ENCODE results near the gene SUSD5.
"Not testable (repeated sequence)": the region's sequence is repeated elsewhere in the genome, so short reads cannot be mapped to it uniquely, and the experiment has no call there.

SUSD5 gene

DNA sequence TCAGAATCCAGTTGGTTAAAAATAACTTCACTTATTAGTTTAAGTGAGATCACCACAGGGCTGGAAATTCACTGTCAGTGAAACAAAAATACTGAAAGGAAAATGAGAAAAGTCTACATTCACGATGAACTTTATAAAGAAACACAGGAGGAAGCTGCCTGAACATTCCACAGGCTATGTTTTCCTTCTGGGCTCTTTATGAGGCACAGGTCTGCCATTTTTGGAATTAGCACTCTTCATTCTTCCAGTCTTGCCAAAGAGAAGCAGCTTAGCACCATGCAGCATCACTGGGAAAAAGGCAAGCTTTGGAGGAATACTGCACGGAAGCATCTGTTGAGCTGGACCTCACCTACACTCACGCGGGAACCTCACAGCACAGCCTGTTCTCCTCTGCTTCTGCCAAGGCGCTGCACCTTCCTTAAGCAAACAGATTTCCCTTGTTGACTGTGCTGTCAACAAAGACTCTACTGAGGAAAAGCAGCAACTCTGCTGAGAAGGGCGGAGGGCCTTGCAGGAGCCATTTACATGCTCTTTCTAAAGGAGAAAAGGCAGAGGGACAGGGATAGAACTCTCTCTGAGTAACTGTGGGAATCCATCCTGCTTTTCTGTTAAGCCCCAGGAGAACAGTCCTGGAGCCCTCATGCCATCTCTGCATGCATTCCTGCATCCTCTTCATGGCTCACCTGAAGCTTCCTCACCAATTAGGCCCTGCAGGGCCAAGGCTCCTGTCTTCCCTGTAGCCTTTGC, 15.7 kb downstream of the SUSD5 start:
- H3K36me3 ChIP-seq (ENCODE audit: control insufficient read depth in 1 of 2, insufficient read depth in 2 of 2, low read length in 2 of 2), result no peaks in the 10 kb centered on the region
- no peak overlapping the region for H3K4me3 ChIP-seq (ENCODE audit: low read depth in 1 of 2, low read length in 2 of 2)
- H3K27me3 ChIP-seq (ENCODE audit: control insufficient read depth in 1 of 2, insufficient read depth in 2 of 2, low read length in 2 of 2), result no peaks in the 10 kb centered on the region
- no peak overlapping the region for H3K27ac ChIP-seq (ENCODE audit: low read depth, low read length)
- no peaks in the 10 kb centered on the region for H3K9me3 ChIP-seq (ENCODE audit: control insufficient read depth in 1 of 2, low read length in 2 of 2)
- H3K9ac ChIP-seq (ENCODE audit: low read depth in 1 of 2, low read length in 2 of 2), result no peak overlapping the region
- H3K4me1 ChIP-seq (ENCODE audit: control insufficient read depth in 1 of 2, insufficient read depth in 2 of 2, low read length in 2 of 2), result peaks cover 0 to 5% of the 10 kb centered on the region in 2 donors

DNA sequence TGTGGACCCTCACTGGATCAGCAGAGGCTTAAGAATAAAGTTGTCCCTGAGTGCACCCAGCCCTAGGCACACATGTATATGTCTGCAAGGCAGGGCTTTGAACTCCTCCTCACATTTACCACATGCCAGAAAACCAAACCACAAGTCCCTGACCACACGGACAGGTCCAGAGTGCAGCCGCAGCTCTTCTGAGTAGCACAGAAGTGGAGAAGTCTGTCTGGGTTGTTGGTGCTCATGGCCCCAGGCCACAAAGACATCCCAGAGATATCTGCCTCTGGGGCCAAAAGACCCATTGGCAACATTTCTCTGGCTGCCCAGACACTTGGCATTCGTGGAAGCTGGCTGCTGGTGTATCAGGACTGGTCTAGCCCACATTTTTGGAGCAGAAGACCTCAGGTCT, 17.4 kb downstream of the SUSD5 start:
- H3K36me3 ChIP-seq (ENCODE audit: control insufficient read depth in 1 of 2, insufficient read depth in 2 of 2, low read length in 2 of 2), result no peaks in the 10 kb centered on the region
- H3K4me1 ChIP-seq (ENCODE audit: control insufficient read depth in 1 of 2, insufficient read depth in 2 of 2, low read length in 2 of 2), result no peaks in the 10 kb centered on the region
- no peaks in the 10 kb centered on the region for H3K27me3 ChIP-seq (ENCODE audit: control insufficient read depth in 1 of 2, insufficient read depth in 2 of 2, low read length in 2 of 2)
- H3K4me3 ChIP-seq (ENCODE audit: low read depth in 1 of 2, low read length in 2 of 2), result no peak overlapping the region
- H3K27ac ChIP-seq (ENCODE audit: low read depth, low read length), result no peak overlapping the region
- no peaks in the 10 kb centered on the region for H3K9me3 ChIP-seq (ENCODE audit: control insufficient read depth in 1 of 2, low read length in 2 of 2)
- no peak overlapping the region for H3K9ac ChIP-seq (ENCODE audit: low read depth in 1 of 2, low read length in 2 of 2)

DNA sequence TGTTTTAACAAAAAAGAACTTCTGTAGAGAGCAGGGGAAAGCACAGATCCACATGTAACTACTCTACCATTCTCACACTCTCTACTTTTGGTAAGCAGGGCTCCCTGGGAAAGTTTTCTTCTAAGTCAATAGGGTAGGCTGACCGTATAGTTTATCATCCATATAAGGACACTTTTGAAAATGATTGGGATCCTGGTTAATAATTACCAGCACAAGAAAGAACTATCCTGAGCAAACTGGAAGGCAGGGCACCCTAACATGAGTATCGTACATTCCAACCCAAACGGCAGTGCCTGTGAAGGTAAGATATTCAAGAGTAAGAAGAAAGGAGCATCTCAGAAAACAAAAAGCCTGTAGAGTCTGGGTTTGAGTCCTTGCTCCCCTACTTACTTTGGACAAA, 22.1 kb downstream of the SUSD5 start:
- Histone ChIP-seq H3K27me3 (ENCODE audit: control insufficient read depth in 1 of 2, insufficient read depth in 2 of 2, low read length in 2 of 2) (no peaks in the 10 kb centered on the region), H3K36me3 (ENCODE audit: control insufficient read depth in 1 of 2, insufficient read depth in 2 of 2, low read length in 2 of 2) (no peaks in the 10 kb centered on the region), H3K27ac (ENCODE audit: low read depth, low read length) (no peak overlapping the region), H3K9me3 (ENCODE audit: control insufficient read depth in 1 of 2, low read length in 2 of 2) (no peaks in the 10 kb centered on the region), H3K9ac (ENCODE audit: low read depth in 1 of 2, low read length in 2 of 2) (no peak overlapping the region), H3K4me1 (ENCODE audit: control insufficient read depth in 1 of 2, insufficient read depth in 2 of 2, low read length in 2 of 2) (no peaks in the 10 kb centered on the region), H3K4me3 (ENCODE audit: low read depth in 1 of 2, low read length in 2 of 2) (no peak overlapping the region)

- no peaks in the 10 kb centered on the region for H3K27me3 ChIP-seq (ENCODE audit: control insufficient read depth in 1 of 2, insufficient read depth in 2 of 2, low read length in 2 of 2)
- no peak overlapping the region for H3K4me3 ChIP-seq (ENCODE audit: low read depth in 1 of 2, low read length in 2 of 2)
- H3K4me1 ChIP-seq (ENCODE audit: control insufficient read depth in 1 of 2, insufficient read depth in 2 of 2, low read length in 2 of 2), result no peaks in the 10 kb centered on the region
- no peak overlapping the region for H3K9ac ChIP-seq (ENCODE audit: low read depth in 1 of 2, low read length in 2 of 2)
- H3K9me3 ChIP-seq (ENCODE audit: control insufficient read depth in 1 of 2, low read length in 2 of 2), result no peaks in the 10 kb centered on the region
- no peak overlapping the region for H3K27ac ChIP-seq (ENCODE audit: low read depth, low read length)
- no peaks in the 10 kb centered on the region for H3K36me3 ChIP-seq (ENCODE audit: control insufficient read depth in 1 of 2, insufficient read depth in 2 of 2, low read length in 2 of 2)
Measured at GRCh38 chr3:33194303-33194702, 24.3 kb downstream of the SUSD5 start.

DNA sequence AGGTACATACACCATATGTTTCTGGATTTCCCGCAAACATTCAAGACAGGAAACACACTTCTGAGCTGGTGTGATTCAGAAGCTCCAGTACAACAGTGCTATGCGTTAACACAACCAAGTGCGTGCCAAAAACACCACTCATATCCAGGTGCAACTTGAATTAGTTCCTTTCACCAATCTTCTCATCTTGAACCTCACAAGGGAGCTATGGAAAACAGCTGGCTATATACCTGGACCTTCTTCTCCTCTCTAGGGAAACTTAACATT, 31.3 kb downstream of the SUSD5 start:
- no peak overlapping the region for H3K4me3 ChIP-seq (ENCODE audit: low read depth in 1 of 2, low read length in 2 of 2)
- no peaks in the 10 kb centered on the region for H3K4me1 ChIP-seq (ENCODE audit: control insufficient read depth in 1 of 2, insufficient read depth in 2 of 2, low read length in 2 of 2)
- no peak overlapping the region for H3K9ac ChIP-seq (ENCODE audit: low read depth in 1 of 2, low read length in 2 of 2)
- no peak overlapping the region for H3K27ac ChIP-seq (ENCODE audit: low read depth, low read length)
- H3K36me3 ChIP-seq (ENCODE audit: control insufficient read depth in 1 of 2, insufficient read depth in 2 of 2, low read length in 2 of 2), result no peaks in the 10 kb centered on the region
- no peaks in the 10 kb centered on the region for H3K9me3 ChIP-seq (ENCODE audit: control insufficient read depth in 1 of 2, low read length in 2 of 2)
- H3K27me3 ChIP-seq (ENCODE audit: control insufficient read depth in 1 of 2, insufficient read depth in 2 of 2, low read length in 2 of 2), result no peaks in the 10 kb centered on the region

DNA sequence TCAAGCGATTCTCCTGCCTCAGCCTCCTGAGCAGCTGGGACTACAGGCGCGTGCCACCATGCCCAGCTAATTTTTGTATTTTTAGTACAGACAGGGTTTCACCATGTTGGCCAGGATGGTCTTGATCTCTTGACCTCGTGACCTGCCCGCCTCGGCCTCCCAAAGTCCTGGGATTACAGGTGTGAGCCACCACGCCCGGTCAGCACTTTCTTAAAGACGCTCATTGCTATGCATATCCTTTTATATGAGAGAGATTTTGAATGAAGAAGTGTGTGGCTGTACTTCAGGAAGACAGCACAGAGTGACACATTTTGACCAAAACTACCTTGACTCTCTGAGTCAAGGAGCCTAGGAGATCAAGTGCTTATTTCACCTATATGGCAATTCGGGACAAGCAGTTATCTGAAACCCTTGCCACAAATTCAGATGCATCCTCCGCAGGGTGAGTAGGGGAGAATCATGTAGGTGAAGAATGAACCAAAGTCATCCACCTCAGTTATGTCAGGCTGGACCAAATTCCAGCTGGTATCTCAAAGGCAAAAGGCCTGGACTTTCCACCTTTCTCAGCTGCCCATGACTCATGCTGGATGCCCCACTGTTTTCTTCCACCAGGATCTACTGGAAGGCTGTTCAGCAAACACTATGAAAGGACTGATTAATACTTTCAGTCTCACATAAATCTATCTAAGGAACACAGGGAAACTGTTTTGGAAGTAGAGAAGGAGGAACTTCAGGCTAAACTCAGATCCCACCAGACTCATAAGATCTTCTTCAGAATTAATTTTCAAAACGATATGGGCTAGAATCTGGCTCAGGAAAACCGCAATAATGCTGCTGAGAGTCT, 31.9 kb downstream of the SUSD5 start:
- Histone ChIP-seq H3K4me1 (ENCODE audit: control insufficient read depth in 1 of 2, insufficient read depth in 2 of 2, low read length in 2 of 2) (no peaks in the 10 kb centered on the region), H3K36me3 (ENCODE audit: control insufficient read depth in 1 of 2, insufficient read depth in 2 of 2, low read length in 2 of 2) (no peaks in the 10 kb centered on the region), H3K4me3 (ENCODE audit: low read depth in 1 of 2, low read length in 2 of 2) (no peak overlapping the region), H3K9me3 (ENCODE audit: control insufficient read depth in 1 of 2, low read length in 2 of 2) (no peaks in the 10 kb centered on the region), H3K27me3 (ENCODE audit: control insufficient read depth in 1 of 2, insufficient read depth in 2 of 2, low read length in 2 of 2) (no peaks in the 10 kb centered on the region), H3K27ac (ENCODE audit: low read depth, low read length) (no peak overlapping the region), H3K9ac (ENCODE audit: low read depth in 1 of 2, low read length in 2 of 2) (no peak overlapping the region)

DNA sequence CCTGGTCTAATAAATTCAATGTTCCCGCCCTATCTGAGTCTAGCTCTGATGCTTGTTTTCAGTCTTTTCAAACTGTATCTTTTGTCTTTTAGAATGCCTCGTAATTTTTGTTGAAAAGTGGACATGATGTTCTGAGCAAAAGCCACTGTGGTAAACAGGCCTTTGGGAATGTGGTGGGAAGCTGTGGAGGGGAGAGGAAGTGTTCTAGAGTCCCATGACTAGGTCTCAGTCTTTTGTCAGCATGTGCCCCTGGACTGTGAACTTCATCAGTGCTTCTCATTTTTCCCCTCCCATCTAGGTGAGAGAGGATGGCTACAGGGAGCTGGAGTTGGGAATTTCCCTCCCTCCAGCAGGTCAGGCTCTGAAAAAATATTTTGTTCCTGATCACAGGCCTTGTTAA, 33.7 kb downstream of the SUSD5 start:
- Histone ChIP-seq H3K27ac (ENCODE audit: low read depth, low read length) (no peak overlapping the region), H3K36me3 (ENCODE audit: control insufficient read depth in 1 of 2, insufficient read depth in 2 of 2, low read length in 2 of 2) (no peaks in the 10 kb centered on the region), H3K9me3 (ENCODE audit: control insufficient read depth in 1 of 2, low read length in 2 of 2) (no peaks in the 10 kb centered on the region), H3K4me1 (ENCODE audit: control insufficient read depth in 1 of 2, insufficient read depth in 2 of 2, low read length in 2 of 2) (no peaks in the 10 kb centered on the region), H3K4me3 (ENCODE audit: low read depth in 1 of 2, low read length in 2 of 2) (no peak overlapping the region), H3K9ac (ENCODE audit: low read depth in 1 of 2, low read length in 2 of 2) (no peak overlapping the region), H3K27me3 (ENCODE audit: control insufficient read depth in 1 of 2, insufficient read depth in 2 of 2, low read length in 2 of 2) (no peaks in the 10 kb centered on the region)

GRCh38 chr3:33181641-33182040, 37.0 kb downstream of the SUSD5 start:
- not testable (repeated sequence) for H3K27me3 ChIP-seq (ENCODE audit: control insufficient read depth in 1 of 2, insufficient read depth in 2 of 2, low read length in 2 of 2); H3K36me3 ChIP-seq (ENCODE audit: control insufficient read depth in 1 of 2, insufficient read depth in 2 of 2, low read length in 2 of 2); H3K4me1 ChIP-seq (ENCODE audit: control insufficient read depth in 1 of 2, insufficient read depth in 2 of 2, low read length in 2 of 2); H3K9ac ChIP-seq (ENCODE audit: low read depth in 1 of 2, low read length in 2 of 2); H3K4me3 ChIP-seq (ENCODE audit: low read depth in 1 of 2, low read length in 2 of 2); H3K27ac ChIP-seq (ENCODE audit: low read depth, low read length); H3K9me3 ChIP-seq (ENCODE audit: control insufficient read depth in 1 of 2, low read length in 2 of 2)

DNA sequence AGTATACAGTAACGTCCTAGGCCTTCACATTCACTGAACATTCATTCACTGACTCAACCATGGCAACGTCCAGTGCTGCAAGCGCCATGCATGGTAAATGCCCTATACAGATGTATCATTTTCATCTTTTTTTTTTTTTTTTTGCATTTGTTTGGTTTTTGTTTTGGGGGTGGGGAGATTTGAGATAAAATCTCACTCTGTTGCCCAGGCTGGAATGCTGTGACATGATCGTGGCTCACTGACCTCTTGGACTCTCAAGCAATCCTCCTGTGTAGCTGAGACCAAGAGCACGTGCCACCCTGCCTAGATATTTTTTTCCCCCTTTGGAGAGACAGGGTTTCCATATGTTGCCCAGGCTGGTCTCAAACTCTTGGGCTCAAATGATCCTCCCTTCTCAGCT, 37.4 kb downstream of the SUSD5 start:
- H3K9me3 ChIP-seq (ENCODE audit: control insufficient read depth in 1 of 2, low read length in 2 of 2), result no peaks in the 10 kb centered on the region
- no peak overlapping the region for H3K27ac ChIP-seq (ENCODE audit: low read depth, low read length)
- no peaks in the 10 kb centered on the region for H3K27me3 ChIP-seq (ENCODE audit: control insufficient read depth in 1 of 2, insufficient read depth in 2 of 2, low read length in 2 of 2)

DNA sequence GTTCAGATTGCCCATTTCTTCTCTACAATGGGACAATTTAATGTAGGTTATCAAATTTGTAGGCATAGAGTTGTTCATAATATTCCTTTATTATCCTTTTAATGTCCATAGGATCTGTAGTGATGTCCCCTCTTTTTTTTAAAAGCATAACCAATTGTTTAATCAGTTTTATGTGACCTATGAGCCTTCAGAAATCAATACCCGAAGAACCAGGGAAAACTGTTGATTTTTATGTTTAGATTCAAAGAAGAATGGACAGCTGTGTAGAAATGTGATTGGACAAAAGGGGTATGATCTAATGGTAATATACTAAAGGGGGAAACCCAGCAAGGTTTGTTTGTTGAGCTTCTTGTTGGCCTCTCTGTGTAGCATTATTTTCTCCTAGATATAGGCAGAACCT, 39.5 kb downstream of the SUSD5 start:
- Histone ChIP-seq H3K4me3 (ENCODE audit: low read depth in 1 of 2, low read length in 2 of 2) (no peak overlapping the region), H3K27me3 (ENCODE audit: control insufficient read depth in 1 of 2, insufficient read depth in 2 of 2, low read length in 2 of 2) (no peaks in the 10 kb centered on the region), H3K9me3 (ENCODE audit: control insufficient read depth in 1 of 2, low read length in 2 of 2) (no peaks in the 10 kb centered on the region), H3K27ac (ENCODE audit: low read depth, low read length) (no peak overlapping the region), H3K4me1 (ENCODE audit: control insufficient read depth in 1 of 2, insufficient read depth in 2 of 2, low read length in 2 of 2) (no peaks in the 10 kb centered on the region), H3K36me3 (ENCODE audit: control insufficient read depth in 1 of 2, insufficient read depth in 2 of 2, low read length in 2 of 2) (no peaks in the 10 kb centered on the region), H3K9ac (ENCODE audit: low read depth in 1 of 2, low read length in 2 of 2) (no peak overlapping the region)

More for the DNA sequence above, 37.4 kb downstream of the SUSD5 start:
- no peaks in the 10 kb centered on the region for H3K36me3 ChIP-seq (ENCODE audit: control insufficient read depth in 1 of 2, insufficient read depth in 2 of 2, low read length in 2 of 2)
- H3K4me1 ChIP-seq (ENCODE audit: control insufficient read depth in 1 of 2, insufficient read depth in 2 of 2, low read length in 2 of 2), result no peaks in the 10 kb centered on the region
- H3K9ac ChIP-seq (ENCODE audit: low read depth in 1 of 2, low read length in 2 of 2), result no peak overlapping the region
- no peak overlapping the region for H3K4me3 ChIP-seq (ENCODE audit: low read depth in 1 of 2, low read length in 2 of 2)
